Vagina (tissue), 2 donors: ENCODE results near the gene TEKT1.

ENCODE experiments used
- POLR2A ChIP-seq, 2 donors: fragments of 450-650 bp; IDR thresholded peaks; one replicate each; pipeline ENCODE4 v1.6.1; 2017; ENCODE audit warnings: antibody characterized with exemption in 2 of 2, mild to moderate bottlenecking in 2 of 2, moderate library complexity in 2 of 2
- POLR2AphosphoS5 ChIP-seq, 2 donors: sonication (generic); formaldehyde crosslinking; IDR thresholded peaks; one replicate each; pipeline ENCODE4 v1.9.0; 2017; ENCODE audit warnings: antibody characterized with exemption in 2 of 2, mild to moderate bottlenecking in 2 of 2, low read depth in 1 of 2; ENCODE audit not compliant: insufficient read depth in 1 of 2
- TF ChIP-seq, protein P1 (sequence below), 3 experiments: fragments of 450-650 bp in 2 of 3; fragments of 200-600 bp in 1 of 3; sonication (generic) in 1 of 3; IDR thresholded peaks; one replicate each; pipeline ENCODE4 v1.5.1; 2017 to 2019; ENCODE audit warnings: antibody characterized with exemption in 3 of 3, mild to moderate bottlenecking in 2 of 3, moderate library complexity in 2 of 3

DNA sequence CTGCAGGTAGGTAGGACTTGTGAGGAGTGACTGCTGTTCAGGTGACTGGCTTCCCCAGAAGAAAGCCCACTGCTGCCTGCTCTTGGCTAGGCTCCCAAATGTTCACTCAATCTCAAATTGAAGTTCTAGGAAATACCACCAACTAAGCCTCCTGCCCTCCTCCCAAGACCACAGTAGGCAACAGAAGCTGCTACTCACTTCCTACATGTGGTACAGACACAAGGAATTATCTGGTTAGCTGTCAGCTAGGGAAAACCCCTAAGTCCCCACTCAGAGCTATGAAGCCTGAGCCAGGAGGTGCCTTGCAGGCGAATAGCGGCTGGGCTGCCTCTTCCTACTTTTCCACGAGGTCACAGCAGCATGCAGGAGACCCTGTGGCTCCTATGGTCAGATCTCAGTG, 50.6 kb downstream of the TEKT1 start:
- TF ChIP-seq, protein P1, sequence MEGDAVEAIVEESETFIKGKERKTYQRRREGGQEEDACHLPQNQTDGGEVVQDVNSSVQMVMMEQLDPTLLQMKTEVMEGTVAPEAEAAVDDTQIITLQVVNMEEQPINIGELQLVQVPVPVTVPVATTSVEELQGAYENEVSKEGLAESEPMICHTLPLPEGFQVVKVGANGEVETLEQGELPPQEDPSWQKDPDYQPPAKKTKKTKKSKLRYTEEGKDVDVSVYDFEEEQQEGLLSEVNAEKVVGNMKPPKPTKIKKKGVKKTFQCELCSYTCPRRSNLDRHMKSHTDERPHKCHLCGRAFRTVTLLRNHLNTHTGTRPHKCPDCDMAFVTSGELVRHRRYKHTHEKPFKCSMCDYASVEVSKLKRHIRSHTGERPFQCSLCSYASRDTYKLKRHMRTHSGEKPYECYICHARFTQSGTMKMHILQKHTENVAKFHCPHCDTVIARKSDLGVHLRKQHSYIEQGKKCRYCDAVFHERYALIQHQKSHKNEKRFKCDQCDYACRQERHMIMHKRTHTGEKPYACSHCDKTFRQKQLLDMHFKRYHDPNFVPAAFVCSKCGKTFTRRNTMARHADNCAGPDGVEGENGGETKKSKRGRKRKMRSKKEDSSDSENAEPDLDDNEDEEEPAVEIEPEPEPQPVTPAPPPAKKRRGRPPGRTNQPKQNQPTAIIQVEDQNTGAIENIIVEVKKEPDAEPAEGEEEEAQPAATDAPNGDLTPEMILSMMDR (IDR thresholded peaks at IDR 0.05) = no peak
- TF ChIP-seq POLR2A (IDR thresholded peaks at IDR 0.05) (no peak), POLR2AphosphoS5 (IDR thresholded peaks at IDR 0.05; ENCODE audit: insufficient read depth in 1 of 2, low read depth in 1 of 2) (no peak)
